Brain pericyte (primary cell): Measurements from ENCODE around the gene TPRG1.
A peak's percentile ranks its signal among the peaks of the same experiment; 100 is the strongest.

Source experiments
- DNase-seq: peaks from one replicate; pipeline ENCODE4 v3.0.0-alpha.2; 2012; ENCODE audit warnings: low read depth, low spot score

TPRG1 gene

GRCh38 chr3:189171707-189172106 lies at the start of gene TPRG1:
Gene TPRG1 (plus strand): TSS chr3:189171971. CDS start chr3:189207385, 35,414 bp downstream.
- DNase-seq = no peak

DNA sequence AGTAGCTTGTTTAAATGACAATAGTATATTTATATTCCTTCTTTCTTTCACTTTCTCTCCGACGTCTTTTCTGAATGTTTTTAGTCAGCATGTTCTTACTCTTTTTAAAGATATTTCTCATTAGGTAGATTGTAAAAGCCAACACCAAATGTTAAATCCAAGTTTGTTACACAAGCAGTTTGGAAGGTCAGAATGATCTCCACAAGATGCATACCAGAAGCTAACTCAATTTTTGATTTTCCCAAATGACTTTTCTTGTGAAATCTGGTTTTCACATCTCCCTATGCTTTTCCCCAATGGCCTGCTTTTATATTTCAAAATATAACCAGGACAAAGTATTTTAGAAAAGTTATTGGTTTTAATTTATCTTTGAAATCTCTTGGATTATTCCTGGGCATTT lies 49.7 kb upstream of the TPRG1 start:
- no peak for DNase-seq

- no peak for DNase-seq
These were observed 49.1 kb upstream of the TPRG1 start for GRCh38 chr3:189122526-189123205.

- DNase-seq = no peak
These were observed 48.0 kb upstream of the TPRG1 start for GRCh38 chr3:189123595-189124387.

GRCh38 chr3:189132231-189132671 lies 39.5 kb upstream of the TPRG1 start:
- peak; percentile 31 for DNase-seq

- DNase-seq = no peak
These were observed 38.9 kb upstream of the TPRG1 start for GRCh38 chr3:189132839-189133238.

DNA sequence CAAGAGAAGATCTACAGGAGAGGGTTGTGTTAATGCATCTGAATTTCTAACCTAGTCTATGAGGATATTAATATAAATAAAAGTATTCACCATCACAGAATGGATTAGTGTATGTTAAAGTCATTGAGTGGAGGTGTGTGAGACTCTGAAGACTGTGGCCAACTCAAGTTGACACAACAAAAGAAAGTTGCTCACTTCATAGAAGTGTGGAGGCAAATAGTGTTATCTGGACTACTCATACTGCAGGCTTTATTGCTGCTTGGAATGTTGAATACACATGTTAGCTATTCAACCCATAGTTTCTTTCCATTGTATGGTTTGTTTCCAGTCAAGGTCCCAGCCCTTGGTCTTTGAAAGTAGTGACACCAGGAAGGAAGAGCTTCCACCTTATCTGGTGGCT lies 38.0 kb upstream of the TPRG1 start:
- no peak for DNase-seq

DNA sequence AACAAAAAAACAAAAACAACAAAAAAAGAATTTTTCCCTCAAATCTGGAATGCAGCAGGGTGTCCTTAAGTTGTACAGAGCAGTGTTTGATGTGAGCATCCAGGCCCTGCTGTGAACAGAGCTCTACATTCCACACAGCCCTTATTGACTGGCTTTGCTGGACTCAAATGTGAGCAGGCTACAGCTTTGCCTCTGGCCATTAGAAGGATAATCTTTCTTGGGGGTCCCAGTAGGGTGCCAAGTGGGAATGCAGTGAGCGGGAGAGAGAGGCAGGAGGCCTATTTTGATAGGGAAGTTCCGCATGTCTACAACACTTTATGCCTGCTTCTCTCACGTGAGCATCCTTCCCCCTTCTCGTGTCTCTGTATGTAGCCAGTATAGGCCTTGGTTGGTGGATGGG lies 34.4 kb upstream of the TPRG1 start:
- DNase-seq = peak; percentile 64

DNA sequence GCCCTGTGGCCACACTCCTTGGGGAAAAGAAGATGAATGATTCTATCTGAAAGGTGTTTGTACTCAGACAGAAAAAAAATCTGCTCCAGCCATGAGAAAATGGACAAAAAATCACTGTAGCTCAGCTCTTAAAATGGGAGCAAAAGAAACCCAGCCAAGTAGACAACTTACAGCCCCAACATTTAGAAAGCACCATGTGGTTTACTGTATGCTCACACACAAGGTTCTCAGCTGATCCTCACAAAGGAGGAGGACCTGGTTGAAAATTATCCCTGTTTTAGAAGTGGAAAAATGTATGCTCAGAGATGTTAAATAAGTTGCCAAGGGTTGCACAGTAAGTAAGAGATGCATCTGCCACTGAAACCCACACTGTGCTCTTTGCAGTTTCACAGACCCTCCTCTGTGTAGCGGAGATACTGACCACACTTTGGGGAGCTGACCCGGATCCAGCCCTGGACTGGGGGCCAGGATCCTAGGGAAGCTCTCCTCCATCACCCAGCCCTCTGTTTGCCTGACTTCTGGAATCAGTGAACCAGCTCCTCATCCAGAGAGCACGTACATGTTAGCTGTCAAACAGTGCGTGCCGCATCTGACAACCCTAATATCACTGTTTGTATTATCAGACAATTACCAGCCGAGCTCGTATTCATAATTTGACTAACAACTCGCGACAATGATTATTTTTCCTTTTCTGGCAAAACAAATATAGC lies 32.7 kb upstream of the TPRG1 start:
- no peak for DNase-seq

DNA sequence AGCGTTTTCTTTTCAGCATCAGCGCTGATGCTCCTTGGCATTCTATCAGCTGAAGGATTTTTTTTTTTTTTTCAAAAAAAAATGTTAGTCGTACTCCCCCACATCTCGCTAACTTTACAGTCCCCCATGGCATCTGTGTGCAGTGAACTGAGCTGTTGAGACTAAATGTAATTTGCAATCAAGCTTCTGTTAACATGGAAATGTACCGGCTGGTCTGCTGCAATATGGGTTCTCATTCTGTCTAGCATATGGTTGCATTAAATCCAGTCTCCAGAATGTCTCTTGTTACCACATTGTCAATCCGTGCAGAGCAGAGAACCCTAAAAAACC lies 32.2 kb upstream of the TPRG1 start:
- no peak for DNase-seq

GRCh38 chr3:189142527-189142926 lies 29.2 kb upstream of the TPRG1 start:
- DNase-seq = no peak

GRCh38 chr3:189143321-189143720 lies 28.4 kb upstream of the TPRG1 start:
- no peak for DNase-seq

DNA sequence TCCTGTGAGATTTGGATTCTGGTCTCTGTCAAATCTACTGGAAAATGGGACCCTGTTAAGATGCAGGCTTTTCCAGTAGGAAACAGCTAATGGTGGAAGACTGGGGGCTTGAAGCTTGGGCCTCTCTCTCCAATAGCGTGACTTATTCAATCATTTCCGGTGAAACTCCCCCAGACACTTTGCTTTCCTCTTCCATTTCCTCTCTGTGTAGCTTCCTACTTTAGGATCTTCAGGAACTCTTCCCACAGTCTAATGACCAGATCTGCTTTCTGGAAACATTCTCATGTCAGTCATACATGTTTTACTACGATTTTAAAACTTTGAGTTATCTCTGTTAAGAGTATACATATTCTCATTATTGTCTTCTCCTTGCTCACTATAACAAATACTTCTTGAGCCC lies 28.0 kb upstream of the TPRG1 start:
- DNase-seq = no peak

- no peak for DNase-seq
These were observed 27.1 kb upstream of the TPRG1 start for GRCh38 chr3:189144645-189145044.

GRCh38 chr3:189146848-189147247 lies 24.9 kb upstream of the TPRG1 start:
- no peak for DNase-seq

DNA sequence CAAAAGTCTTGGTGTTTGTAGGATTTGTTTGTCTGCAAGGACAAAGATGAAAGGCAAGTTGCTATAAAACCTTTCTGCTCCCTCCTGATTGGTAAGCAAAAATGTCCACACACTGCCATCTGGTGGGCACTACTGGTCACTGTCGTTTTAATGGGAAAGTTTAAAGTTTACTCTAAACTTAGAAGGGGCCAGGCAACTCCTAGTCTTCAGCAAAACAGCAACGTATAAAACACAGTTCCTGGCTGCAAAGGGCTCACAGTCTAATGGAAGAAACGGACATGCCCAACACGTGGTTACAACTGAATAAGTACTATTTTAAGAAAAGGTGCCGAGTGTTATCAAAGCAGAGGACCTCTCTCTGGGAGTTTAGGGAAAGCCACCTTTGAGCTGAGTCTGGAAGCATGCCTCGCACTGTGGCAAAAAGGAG lies 23.7 kb upstream of the TPRG1 start:
- DNase-seq = peak; percentile 47

DNA sequence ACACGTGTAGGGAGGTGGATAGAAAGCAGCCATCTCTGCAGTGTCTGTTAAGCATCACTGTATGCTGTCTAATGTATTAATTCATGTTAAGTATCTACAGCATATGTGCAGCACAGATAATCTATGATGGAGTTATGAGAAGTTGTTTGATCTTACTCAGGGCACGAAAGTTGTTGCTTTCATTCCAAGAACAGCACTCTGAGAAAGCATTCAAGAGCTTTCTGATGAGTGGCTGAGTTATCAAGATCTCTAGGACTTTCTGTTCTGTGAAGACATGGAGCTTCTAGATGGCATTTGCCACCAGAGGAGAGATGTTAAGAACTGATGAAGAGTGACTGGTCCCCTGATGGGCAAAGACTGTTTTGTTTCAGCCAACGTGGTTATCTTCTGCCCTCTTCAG lies 22.6 kb upstream of the TPRG1 start:
- no peak for DNase-seq

GRCh38 chr3:189157232-189158007 lies 14.4 kb upstream of the TPRG1 start:
- no peak for DNase-seq

GRCh38 chr3:189158034-189158433 lies 13.7 kb upstream of the TPRG1 start:
- no peak for DNase-seq

- DNase-seq = no peak
These were observed 11.1 kb upstream of the TPRG1 start for GRCh38 chr3:189160519-189161309.

DNA sequence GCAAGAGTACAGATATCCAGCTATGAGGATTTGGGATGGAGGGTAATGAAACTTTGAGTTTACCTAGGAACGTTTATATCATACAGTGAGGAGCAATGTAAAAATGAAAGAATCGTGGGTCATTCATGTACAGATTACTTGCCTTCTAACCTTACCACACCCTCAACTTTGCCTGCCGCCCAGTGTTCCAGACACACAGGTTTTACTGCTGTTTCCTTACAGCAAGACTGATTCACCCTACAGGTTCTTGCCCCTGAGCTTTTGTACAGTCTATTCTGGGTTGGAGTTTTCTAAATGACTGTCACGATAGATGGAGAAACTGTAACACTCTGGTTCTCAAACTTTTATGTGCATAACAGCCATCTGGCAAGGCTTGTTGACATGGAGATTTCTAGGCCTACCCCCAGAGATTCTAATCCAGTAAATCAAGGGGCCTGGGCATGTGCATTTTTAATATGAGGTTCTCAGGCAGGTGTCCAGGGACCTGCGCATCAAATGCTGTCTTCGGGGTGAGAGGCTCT lies 6.6 kb upstream of the TPRG1 start:
- DNase-seq = no peak
